Right ventricle myocardium inferior (tissue), 1 donor: ENCODE measurements around the gene SHMT2. TPM values are rescaled to one million over a fixed set of nuclear protein-coding genes. Genes with fewer than 3 reads are reported as not detected.
"Not testable (repeated sequence)": the region's sequence is repeated elsewhere in the genome, so short reads cannot be mapped to it uniquely, and the experiment has no call there.

ENCODE experiments used
- ATAC-seq: fragments of 200-7000 bp; cut with Tn5 transposase; one replicate; pipeline ENCODE4 v1.9.1; 2020; ENCODE audit warnings: mild to moderate bottlenecking, moderate library complexity
- DNase-seq: peaks from one replicate; pipeline ENCODE4 v3.0.0; 2021; ENCODE audit errors: missing footprints
- intact Hi-C: fragments of 100-400 bp; cut with DNase I; formaldehyde crosslinking; loops from one replicate; pipeline ENCODE4 v1.11.0; 2022
- total RNA-seq: library from RNA; stranded (reverse); fragmentation: NEBNext Ultra II Directional; extraction: Animal tissue kit (Norgen Biotek cat#: 25700); gene quantifications from one replicate; pipeline ENCODE4 v1.2.1, GENCODE V29; 2021
- donor health status: DM: no; HTN: yes; CAD: no; lungs with severe emphysema.

SHMT2 gene
- total RNA-seq, 1 donor from 2014 or later: 32.8 TPM

DNA sequence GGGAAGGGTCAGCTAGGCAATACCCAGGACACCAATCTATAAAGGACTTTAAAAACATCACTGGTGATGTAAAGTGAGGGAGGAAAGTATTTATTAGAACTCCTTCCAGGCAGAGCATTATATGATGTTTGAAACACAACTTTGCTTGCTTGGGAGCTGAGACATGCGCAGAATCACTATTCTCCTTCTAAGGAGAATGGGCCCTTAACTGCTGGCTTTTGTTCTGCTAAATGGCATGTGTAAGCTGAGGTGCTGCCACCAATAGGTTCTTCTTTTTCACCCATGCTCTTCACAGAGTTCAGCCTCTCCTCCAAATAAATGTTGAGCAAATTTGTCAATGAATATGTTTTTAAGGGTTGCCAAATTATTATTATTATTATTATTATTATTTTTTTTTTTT lies 17.5 kb downstream of the SHMT2 start:
- intact Hi-C loops: no loop called here

GRCh38 chr12:57248934-57249742 lies 19.6 kb downstream of the SHMT2 start:
- no peak for ATAC-seq
- peak; percentile 73 for DNase-seq
- intact Hi-C loops: no loop called here

More for the DNA sequence above, 17.5 kb downstream of the SHMT2 start:
- ATAC-seq (no peak), DNase-seq (no peak)

DNA sequence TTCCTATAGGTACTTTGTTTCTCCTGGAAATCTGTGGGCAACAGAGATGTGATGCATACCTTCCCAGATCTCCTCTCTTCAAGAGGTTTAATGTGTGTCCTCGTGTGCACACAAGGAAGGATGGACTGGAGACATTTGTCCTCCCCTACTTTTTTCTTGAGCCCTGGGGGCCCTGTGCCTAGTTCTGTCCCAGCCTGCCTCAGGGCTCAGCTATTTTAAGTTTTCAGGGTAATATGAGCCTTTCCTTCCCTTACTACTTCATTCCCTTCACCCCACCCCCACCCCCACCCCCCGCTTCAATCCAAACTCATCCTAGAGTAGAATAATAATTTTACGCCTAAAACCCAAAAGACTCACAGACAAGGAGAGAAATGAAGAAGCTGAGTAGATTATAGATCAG lies 21.0 kb downstream of the SHMT2 start:
- DNase-seq (no peak), ATAC-seq (no peak)
- intact Hi-C loops: no loop called here

GRCh38 chr12:57250956-57251355 lies 21.4 kb downstream of the SHMT2 start, which contains the start of gene STAC3:
Gene STAC3, minus strand, starts transcription at chr12:57251187. Its CDS starts 1,551 bp downstream, at chr12:57249636.
- no peak for DNase-seq
- intact Hi-C loops: no loop called here
- ATAC-seq: no peak

- intact Hi-C loops: no loop called here
- ATAC-seq (no peak), DNase-seq (no peak)
Measured at GRCh38 chr12:57254506-57255280, 25.2 kb downstream of the SHMT2 start.

GRCh38 chr12:57255916-57256315 lies 26.4 kb downstream of the SHMT2 start:
- intact Hi-C loops: no loop called here
- ATAC-seq: no peak
- no peak for DNase-seq

GRCh38 chr12:57258977-57259970 lies 29.8 kb downstream of the SHMT2 start:
- ATAC-seq (peak; percentile 81), DNase-seq (peak; percentile 77)
- intact Hi-C loops: no loop called here

- intact Hi-C loops: no loop called here
- DNase-seq (no peak), ATAC-seq (no peak)
Measured at GRCh38 chr12:57260366-57260765, 30.9 kb downstream of the SHMT2 start.

GRCh38 chr12:57261428-57261865 lies 31.9 kb downstream of the SHMT2 start:
- no peak for DNase-seq
- intact Hi-C loops: no loop called here
- peak; percentile 43 for ATAC-seq

- ATAC-seq (no peak), DNase-seq (no peak)
- intact Hi-C loops: no loop called here
Measured at GRCh38 chr12:57262126-57262822, 32.8 kb downstream of the SHMT2 start.

GRCh38 chr12:57263096-57263495 lies 33.6 kb downstream of the SHMT2 start:
- intact Hi-C loops: no loop called here
- no peak for DNase-seq
- ATAC-seq: no peak

GRCh38 chr12:57266681-57267080 lies 37.2 kb downstream of the SHMT2 start:
- ATAC-seq (no peak), DNase-seq (no peak)
- intact Hi-C loops: no loop called here

GRCh38 chr12:57268264-57268663 lies 38.8 kb downstream of the SHMT2 start:
- intact Hi-C loops: no loop called here
- no peak for DNase-seq
- no peak for ATAC-seq

DNA sequence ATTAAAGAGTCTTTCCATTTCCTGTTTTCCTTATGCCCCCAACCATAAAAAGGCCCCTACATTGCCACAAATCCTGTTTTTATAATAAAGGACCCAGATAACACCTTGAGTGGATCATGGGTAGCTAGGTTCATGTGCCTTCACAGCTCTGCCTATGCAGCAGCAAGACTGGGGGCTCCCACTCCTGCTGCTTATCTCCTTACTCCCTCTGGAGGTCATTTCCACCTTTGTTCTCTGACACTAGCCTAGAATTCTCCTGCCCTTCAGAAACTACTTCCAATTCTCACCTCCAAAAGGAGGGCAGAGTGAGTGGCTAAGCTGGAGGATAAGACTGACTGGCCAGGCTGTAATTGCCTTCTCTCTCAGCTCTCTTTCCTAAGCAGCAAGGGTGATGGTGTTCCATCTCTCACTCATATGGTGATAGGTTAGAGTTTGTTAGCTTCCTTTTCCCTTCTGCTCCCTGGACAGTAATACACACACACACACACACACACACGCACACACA lies 41.5 kb downstream of the SHMT2 start:
- ATAC-seq (no peak), DNase-seq (no peak)
- intact Hi-C loops: no loop called here

DNA sequence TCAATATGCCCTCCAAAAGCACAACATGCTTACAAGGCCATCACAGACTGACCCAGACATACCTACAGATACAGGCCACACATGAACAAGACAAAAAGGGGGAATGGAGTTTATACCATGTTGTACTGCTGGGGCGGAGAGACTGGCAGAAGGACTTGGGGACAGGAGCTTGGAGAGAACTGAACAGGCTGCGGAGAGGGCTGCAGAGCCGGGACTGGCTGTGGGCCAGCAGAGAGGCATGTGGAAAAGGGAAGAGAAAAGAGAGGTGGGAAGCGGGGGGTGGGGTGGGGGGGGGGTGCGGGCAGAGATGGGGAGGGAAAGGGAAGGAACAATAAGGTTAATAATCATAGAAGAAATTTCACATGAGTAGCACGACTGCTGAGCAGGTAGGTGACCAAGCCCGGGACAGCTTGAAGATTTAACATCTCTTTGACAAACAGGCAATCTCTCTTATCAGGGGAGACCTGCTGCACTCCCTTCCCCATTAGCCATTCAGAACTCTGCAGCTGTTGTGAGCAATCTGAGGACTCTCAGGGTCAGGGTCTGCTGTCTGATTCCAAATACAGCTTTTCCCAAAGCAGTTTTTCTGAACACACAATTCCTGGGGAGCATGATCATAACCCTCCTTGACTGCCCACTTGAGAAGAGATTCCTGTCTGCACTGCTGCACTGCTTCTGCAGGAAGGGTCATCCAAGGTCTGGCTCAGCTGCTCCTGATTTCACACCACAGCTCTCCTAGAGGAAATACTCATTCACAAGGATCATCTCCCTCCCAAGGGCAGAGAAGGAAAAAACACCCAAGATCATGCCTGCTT lies 43.0 kb downstream of the SHMT2 start:
- DNase-seq (no peak), ATAC-seq (peak; percentile 76)
- intact Hi-C loops: no loop called here

- intact Hi-C loops: no loop called here
- no peak for ATAC-seq
- DNase-seq: no peak
Measured at GRCh38 chr12:57273516-57273915, 44.0 kb downstream of the SHMT2 start.

DNA sequence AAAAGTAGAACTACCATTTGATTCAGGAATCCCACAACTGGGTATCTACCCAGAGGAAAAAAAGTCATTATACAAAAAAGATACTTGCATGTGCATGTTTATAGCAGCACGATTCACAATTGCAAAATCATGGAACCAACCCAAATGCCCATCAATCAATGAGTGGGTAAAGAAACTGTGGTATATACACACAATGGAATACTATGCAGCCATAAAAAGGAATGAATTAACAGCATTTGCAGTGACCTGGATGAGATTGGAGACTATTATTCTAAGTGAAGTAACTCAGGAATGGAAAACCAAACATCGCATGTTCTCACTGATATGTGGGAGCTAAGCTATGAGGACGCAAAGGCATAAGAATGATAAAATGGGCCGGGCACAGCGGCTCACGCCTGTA lies 46.7 kb downstream of the SHMT2 start:
- intact Hi-C loops: loop anchor here (2.0 kb wide), 1 partner anchor 63 kb away; no protein-coding TSS in a partner anchor
- not testable (repeated sequence) for DNase-seq, ATAC-seq
